Activated T-helper 2 cell treated with anti-CD3 and anti-CD28 coated beads, Interferon-gamma antibody, Interleukin-2, Interleukin-4, amounts not matched to agents 10 μg/mL and 5 μg/mL and 100 μg/mL, durations not matched to agents 14 hours and 24 hours and 36 hours (primary cell): ENCODE results near the gene DIP2B. TPM values are rescaled to one million over a fixed set of nuclear protein-coding genes. Genes with fewer than 3 reads are reported as not detected.

Experiments
- DNase-seq: peaks from one replicate; pipeline ENCODE4 v3.0.0; 2021; ENCODE audit warnings: low spot score
- H3K27ac Mint-ChIP-seq: one replicate; pipeline ENCODE4 v1.8.0; 2021; ENCODE audit warnings: mixed read lengths
- H3K27me3 Mint-ChIP-seq: one replicate; pipeline ENCODE4 v1.8.0; 2021; ENCODE audit warnings: low read depth, mixed read lengths
- H3K36me3 Mint-ChIP-seq: one replicate; pipeline ENCODE4 v1.8.0; 2021; ENCODE audit warnings: low read depth, mixed read lengths
- H3K4me1 Mint-ChIP-seq: one replicate; pipeline ENCODE4 v1.8.0; 2021; ENCODE audit warnings: low read depth, mixed read lengths
- H3K4me3 Mint-ChIP-seq: one replicate; pipeline ENCODE4 v1.8.0; 2021; ENCODE audit warnings: low read depth, mild to moderate bottlenecking, moderate library complexity, mixed read lengths
- H3K9me3 Mint-ChIP-seq: one replicate; pipeline ENCODE4 v1.8.0; 2021; ENCODE audit warnings: mixed read lengths
- intact Hi-C: fragments of 100-400 bp; cut with micrococcal nuclease; formaldehyde crosslinking; loops from one replicate; pipeline ENCODE4 v1.15.1; 2023
- total RNA-seq: library from RNA; stranded (reverse); gene quantifications from 2 replicates; pipeline ENCODE4 v1.2.3, GENCODE V29; 2022

Gene DIP2B
- total RNA-seq, 1 donor from 2014 or later, result 27.4 TPM

DNA sequence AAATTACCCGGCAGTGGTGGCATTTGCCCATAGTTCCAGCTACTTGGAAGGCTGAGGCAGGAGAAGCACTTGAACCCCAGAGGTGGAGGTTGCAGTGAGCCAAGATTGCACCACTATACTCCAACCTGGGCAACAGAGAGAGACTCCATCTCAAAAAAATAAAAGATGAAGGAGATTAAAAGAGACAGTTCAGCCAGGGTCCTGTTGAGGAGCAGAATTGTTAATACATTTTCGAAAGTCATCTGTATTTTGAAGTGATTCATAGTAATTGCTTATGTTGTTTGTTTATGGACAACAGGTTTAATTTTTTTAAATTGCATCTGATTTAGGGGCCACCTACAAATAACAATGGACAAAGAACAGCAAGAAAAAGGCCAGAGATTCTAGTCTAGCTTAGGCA lies 112.9 kb downstream of the DIP2B start:
- no peaks in the 10 kb centered on the region for H3K9me3 Mint-ChIP-seq
- H3K4me3 Mint-ChIP-seq, result no peak overlapping the region
- H3K4me1 Mint-ChIP-seq, result peaks cover 28% of the 10 kb centered on the region
- intact Hi-C loops, result no loop called here
- no peaks in the 10 kb centered on the region for H3K36me3 Mint-ChIP-seq
- H3K27ac Mint-ChIP-seq, result no peak overlapping the region
- DNase-seq, result no peak
- no peaks in the 10 kb centered on the region for H3K27me3 Mint-ChIP-seq

DNA sequence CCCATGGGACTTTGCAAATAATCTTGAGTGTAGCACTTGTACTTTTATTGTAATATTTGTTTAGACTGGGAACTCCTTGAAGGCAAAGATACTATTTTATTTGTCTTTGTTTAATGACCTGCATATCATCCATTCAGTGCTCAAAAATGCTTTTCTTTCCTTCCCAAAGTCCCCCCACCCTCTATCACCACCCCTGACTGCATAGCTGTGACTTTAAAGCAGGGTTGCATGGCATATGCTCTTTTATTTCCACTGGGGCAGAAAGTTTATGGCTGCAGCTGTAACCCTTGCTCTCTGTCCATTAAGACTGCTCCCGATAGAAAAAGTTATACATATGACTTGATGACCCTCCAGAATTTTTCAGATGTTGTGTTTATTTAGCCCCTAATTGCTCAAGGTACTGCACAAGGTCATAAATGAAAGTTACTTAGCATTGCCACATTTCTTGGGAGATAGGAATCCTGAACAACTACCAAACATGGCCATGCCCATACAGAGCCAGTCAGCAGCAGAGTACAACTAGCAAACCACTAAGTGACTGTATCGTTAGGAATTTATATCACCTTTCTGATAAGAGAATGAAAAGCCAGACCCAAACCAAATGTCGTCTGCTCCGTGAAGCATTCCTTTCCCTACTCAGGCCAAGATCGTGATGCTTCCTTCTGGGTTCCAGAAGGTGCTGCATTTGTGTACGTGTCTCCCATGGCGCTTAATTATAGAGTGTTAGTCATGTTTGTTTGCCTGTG lies 114.3 kb downstream of the DIP2B start:
- intact Hi-C loops, result no loop called here
- Mint-ChIP-seq H3K9me3 (no peaks in the 10 kb centered on the region), H3K36me3 (no peaks in the 10 kb centered on the region), H3K4me3 (no peak overlapping the region), H3K27ac (no peak overlapping the region), H3K27me3 (no peaks in the 10 kb centered on the region), H3K4me1 (peaks cover 28% of the 10 kb centered on the region)
- DNase-seq, result no peak

DNA sequence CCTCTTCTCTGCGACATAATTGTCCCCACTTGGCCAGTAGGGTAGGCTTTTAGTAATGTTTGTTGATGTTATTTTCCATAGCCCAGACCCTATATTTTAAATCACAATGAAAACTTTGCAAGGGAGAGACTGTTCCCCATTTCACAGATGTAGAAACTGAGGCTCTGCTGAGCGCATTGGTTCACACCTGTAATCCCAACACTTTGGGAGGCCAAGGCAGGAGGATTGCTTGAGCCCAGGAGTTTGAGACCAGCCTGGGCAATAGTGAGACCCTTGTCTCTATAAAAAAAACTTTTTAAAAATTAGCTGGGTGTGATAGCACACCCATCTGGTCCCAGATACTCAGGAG lies 114.8 kb downstream of the DIP2B start:
- no peak for DNase-seq
- Mint-ChIP-seq H3K4me1 (peaks cover 30% of the 10 kb centered on the region), H3K27ac (no peak overlapping the region), H3K4me3 (no peak overlapping the region), H3K36me3 (peaks cover 1% of the 10 kb centered on the region), H3K27me3 (no peaks in the 10 kb centered on the region), H3K9me3 (no peaks in the 10 kb centered on the region)
- intact Hi-C loops, result no loop called here

DNA sequence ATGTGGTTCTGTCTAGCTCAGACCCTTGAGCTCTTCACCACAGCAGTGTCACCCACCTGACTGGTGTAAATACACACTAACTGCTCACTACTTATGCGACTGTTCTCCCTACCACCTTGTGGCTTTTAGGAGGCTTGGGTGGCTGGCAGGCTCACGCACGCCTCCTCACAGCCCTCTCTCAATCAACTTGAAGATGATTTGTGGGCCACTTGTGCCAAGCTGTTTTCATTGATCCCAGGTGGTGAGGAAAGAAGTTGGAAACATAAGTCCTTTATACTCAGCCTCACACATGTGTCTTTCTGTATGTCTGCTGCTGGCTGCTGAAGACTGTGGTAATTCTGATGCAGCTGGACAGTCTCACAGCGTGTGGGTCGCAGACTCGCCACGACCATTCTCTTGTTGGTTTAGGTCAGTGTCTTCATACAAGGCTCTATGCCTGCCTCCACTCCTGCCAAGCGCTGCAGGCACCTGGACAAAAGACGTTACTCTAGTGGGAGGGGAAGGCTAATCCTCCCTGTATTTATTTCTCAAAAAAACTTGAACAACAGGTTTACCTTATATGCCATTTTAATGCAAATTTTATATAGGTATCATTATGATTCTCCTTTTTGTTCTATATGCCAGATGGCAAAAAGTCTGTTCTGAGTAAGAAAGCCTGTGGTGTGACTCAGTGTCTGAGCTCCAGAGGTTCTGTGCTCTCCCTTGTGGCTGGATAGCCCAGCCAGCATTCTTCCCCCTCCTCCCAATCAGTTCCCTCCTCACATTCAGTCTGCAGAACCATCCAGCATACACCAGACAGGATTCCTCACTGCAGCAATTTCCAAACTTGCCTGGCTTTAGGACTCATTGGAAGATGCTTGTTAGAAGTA lies 115.6 kb downstream of the DIP2B start:
- H3K9me3 Mint-ChIP-seq, result no peaks in the 10 kb centered on the region
- H3K27ac Mint-ChIP-seq, result peak overlapping the region; percentile 64
- peaks cover 7% of the 10 kb centered on the region for H3K36me3 Mint-ChIP-seq
- H3K4me1 Mint-ChIP-seq, result peaks cover 37% of the 10 kb centered on the region
- no peaks in the 10 kb centered on the region for H3K27me3 Mint-ChIP-seq
- H3K4me3 Mint-ChIP-seq, result no peak overlapping the region
- no peak for DNase-seq
- intact Hi-C loops, result no loop called here

DNA sequence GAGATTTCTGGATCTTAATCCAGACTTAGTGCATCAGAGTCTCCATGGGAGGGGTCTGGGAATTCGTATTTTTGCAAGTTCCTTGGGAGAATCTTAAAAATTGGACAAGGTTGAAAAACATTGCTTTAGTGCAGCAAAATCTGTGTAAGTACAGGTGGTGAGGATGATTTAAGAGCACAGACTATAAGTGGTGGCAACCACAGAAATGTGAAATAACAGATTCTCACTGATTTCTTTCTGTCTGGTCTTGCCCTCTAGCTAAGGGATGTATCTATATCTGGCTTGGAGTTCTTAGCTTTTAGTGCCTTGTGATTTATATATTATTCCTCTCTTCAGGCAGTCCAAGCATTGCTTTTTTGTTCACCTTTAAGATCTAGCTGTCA lies 116.2 kb downstream of the DIP2B start:
- intact Hi-C loops, result no loop called here
- Mint-ChIP-seq H3K4me3 (no peak overlapping the region), H3K4me1 (peaks cover 39% of the 10 kb centered on the region), H3K36me3 (peaks cover 9% of the 10 kb centered on the region), H3K27ac (no peak overlapping the region), H3K9me3 (no peaks in the 10 kb centered on the region), H3K27me3 (no peaks in the 10 kb centered on the region)
- no peak for DNase-seq

DNA sequence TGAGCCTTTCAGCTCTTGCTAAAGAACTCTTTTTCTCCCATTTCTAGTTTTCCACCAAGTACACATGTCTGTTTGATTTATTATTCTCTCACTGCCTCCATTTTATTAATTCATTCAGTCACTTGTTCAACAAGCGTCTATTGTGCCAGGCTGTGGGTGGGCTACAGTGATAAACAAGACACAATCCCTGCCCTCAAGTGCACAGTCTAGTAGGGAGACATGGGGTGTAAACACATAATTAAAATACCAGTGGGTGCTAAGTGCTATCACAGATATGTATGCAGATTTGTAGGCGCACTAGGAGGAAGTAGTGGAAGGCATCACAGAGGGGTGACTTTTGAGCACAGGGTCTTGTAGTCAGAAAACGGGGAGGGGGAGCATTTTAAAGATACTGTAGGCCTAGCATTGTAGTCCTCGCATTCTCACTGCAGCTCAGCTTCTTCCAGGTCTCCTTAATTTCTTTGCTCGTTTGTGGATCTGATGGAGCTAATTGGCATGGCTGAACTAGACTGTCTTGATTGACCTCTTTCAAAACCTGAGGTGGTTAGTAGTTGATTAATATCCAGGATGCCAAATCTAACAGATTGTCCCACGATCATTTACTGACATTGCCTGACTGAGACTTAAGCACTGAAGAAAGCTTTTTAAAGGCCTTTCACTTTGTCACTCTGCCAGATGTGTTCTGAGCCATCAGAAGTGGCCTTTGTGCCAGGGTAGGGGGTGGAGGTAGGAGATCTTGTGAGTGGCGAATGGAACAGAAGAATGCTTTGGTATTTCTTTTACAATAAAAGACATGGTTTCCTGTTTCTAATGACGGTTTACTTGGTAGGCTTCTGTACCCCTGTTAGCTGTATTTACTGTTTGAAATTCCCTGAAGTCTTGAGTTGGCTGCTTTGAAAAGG lies 116.9 kb downstream of the DIP2B start:
- no peak overlapping the region for H3K4me3 Mint-ChIP-seq
- peak overlapping the region; percentile 24 for H3K27ac Mint-ChIP-seq
- no peak for DNase-seq
- intact Hi-C loops, result no loop called here
- H3K4me1 Mint-ChIP-seq, result peaks cover 42% of the 10 kb centered on the region
- no peaks in the 10 kb centered on the region for H3K9me3 Mint-ChIP-seq
- no peaks in the 10 kb centered on the region for H3K27me3 Mint-ChIP-seq
- H3K36me3 Mint-ChIP-seq, result peaks cover 13% of the 10 kb centered on the region

DNA sequence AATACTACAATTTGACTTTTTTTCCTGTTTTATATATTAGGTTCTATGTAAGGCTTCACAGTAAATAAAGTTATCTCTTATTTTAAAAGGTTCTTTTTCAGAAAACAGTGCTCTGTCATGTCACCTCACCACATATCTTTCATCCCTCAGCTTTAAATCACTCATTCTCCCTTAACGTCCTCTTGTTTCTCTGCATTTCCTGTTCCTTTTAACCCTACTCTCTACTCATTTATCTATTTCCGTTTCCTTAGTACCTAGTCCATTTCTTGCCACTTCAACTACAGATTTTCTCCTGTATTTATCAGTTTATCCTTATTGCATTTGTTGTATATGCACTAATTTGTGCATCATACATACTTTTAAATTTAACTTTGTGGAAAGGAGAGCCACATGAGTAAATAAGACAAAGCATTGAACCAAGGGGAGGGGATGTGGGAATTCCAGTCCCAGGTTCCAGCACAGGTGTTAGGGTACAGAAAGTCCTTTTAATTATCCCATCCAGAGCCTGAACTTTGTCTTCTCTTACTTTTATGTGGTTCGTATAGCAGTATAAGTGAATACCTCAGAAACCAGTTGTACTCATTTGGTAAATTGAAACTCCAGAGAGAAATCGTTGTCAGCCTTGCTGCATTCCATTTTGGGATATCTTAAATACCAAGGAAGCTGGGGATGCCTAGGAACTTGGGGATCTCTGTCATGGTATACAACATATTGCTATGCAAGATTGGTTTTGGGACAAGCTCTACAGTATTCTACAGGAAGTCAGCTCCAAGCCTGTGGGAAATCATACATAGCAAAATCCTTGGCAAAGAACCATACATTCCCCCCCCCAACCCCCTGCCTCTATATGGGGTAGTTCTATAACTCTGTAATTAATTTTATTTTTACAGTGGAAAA lies 120.5 kb downstream of the DIP2B start:
- Mint-ChIP-seq H3K27me3 (no peaks in the 10 kb centered on the region), H3K4me3 (peak overlapping the region; percentile 0), H3K36me3 (peaks cover 35% of the 10 kb centered on the region), H3K9me3 (no peaks in the 10 kb centered on the region), H3K27ac (peak overlapping the region; percentile 63), H3K4me1 (peaks cover 30% of the 10 kb centered on the region)
- DNase-seq, result no peak
- intact Hi-C loops, result loop anchor here (1.0 kb wide), 1 partner anchor 70 kb away; no protein-coding TSS in a partner anchor

DNA sequence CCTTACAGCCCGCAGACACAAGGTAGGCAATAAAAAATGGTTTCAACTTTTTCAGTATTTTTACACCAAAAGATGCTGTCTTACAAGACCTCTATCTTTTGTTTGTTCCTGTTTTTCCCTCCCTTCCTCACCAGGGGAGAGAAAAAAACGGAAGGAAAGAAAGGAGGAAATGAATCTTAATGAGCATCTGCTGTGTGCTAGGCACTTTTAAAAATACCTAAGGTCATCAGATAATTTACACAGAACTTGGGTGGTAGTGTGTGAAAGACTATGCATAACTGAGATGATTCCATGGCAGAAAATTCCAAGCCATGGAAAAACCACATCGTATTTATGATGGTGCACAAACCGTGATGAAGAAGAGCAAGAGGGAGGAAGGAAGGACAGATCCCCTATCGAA lies 121.2 kb downstream of the DIP2B start:
- Mint-ChIP-seq H3K4me1 (peaks cover 24% of the 10 kb centered on the region), H3K36me3 (peaks cover 41% of the 10 kb centered on the region), H3K9me3 (no peaks in the 10 kb centered on the region), H3K27me3 (no peaks in the 10 kb centered on the region), H3K27ac (no peak overlapping the region), H3K4me3 (no peak overlapping the region)
- intact Hi-C loops, result no loop called here
- DNase-seq, result no peak

DNA sequence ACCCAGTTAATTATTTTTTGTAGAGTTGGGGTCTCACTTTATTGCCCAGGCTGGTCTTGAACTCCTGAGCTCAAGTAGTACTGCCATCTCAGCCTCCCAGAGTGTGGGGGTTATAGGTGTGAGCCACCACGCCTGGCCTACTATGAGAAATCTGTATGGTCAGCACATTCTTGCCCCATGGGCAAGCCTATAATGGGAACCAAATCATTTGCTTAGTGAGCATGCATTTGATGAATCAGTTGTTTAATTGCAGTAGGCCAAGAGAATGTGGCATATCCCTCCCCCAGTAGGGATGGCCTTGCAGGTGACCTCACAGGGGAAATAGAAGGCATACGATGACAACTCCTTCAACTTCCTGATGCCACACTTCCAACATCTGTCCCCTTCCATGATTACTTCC lies 122.7 kb downstream of the DIP2B start:
- intact Hi-C loops, result no loop called here
- peaks cover 46% of the 10 kb centered on the region for H3K36me3 Mint-ChIP-seq
- H3K4me3 Mint-ChIP-seq, result no peak overlapping the region
- no peaks in the 10 kb centered on the region for H3K27me3 Mint-ChIP-seq
- H3K9me3 Mint-ChIP-seq, result no peaks in the 10 kb centered on the region
- no peak overlapping the region for H3K27ac Mint-ChIP-seq
- no peak for DNase-seq
- H3K4me1 Mint-ChIP-seq, result peaks cover 13% of the 10 kb centered on the region

DNA sequence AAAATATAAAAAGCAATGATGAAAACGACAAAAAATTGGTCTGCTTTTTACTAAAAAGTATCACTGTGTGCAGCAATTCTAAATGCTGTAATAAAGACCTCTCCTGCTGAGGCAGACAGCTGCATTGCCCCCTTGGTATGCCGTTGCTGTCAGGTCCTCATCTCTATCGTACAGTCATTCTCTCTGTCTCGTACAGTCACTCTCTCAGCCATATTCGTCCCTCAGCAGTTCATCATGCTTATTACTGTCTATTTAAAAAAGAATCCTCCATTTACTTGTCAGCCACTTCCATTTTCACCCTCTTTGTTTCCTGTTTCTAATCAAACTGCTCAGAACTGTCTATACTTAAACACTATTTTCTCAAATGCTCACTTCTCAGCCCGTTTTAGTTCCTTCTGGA lies 123.6 kb downstream of the DIP2B start:
- Mint-ChIP-seq H3K4me3 (no peak overlapping the region), H3K4me1 (peaks cover 13% of the 10 kb centered on the region)

DNA sequence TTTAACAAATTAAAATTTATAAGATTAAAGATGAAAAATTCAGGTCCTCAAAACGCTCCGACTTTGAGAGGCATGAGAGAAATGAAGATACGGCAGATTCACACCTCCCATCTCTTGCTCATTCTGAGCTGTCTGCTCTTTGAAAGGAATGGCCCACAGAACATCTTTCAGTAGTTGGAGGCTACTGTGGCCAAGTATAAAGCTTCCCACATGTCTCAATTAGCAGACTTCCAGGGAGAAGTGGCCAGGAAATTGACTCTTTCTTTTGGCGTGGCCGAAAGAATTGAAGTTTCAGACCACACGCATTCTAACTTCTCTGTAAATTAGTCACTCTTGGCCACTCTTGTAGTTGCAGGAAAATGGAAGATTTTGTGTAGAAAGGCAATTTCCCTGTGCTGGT lies 129.2 kb downstream of the DIP2B start:
- Mint-ChIP-seq H3K4me3 (no peak overlapping the region), H3K27ac (no peak overlapping the region), H3K9me3 (no peaks in the 10 kb centered on the region), H3K36me3 (peaks cover 26% of the 10 kb centered on the region), H3K4me1 (peaks cover 19% of the 10 kb centered on the region), H3K27me3 (no peaks in the 10 kb centered on the region)
- DNase-seq, result no peak
- intact Hi-C loops, result no loop called here

More for the DNA sequence above, 123.6 kb downstream of the DIP2B start:
- H3K9me3 Mint-ChIP-seq, result no peaks in the 10 kb centered on the region
- H3K27me3 Mint-ChIP-seq, result no peaks in the 10 kb centered on the region
- H3K27ac Mint-ChIP-seq, result no peak overlapping the region
- intact Hi-C loops, result no loop called here
- peaks cover 52% of the 10 kb centered on the region for H3K36me3 Mint-ChIP-seq
- no peak for DNase-seq

DNA sequence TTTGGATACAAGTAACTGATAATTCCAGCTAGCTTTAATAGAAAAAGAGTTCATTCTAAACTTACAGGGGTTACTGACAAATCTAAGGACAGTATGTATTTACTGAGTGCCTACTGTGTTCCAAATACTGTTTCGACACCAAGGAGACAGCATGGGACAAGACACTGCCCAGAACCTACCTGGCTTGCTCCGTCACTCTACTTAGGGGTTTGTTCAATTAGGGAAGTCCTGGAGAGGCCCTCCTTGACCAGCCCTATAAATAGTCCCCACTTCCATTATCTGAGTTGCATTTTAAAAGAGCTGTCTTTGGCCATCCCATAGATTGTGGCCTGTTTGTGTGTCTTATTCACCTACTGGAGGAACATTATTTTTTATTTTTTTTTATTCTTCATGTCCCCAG lies 129.6 kb downstream of the DIP2B start:
- no peak for DNase-seq
- no peak overlapping the region for H3K27ac Mint-ChIP-seq
- H3K4me3 Mint-ChIP-seq, result no peak overlapping the region
- H3K27me3 Mint-ChIP-seq, result no peaks in the 10 kb centered on the region
- intact Hi-C loops, result no loop called here
- H3K9me3 Mint-ChIP-seq, result no peaks in the 10 kb centered on the region
- H3K4me1 Mint-ChIP-seq, result peaks cover 23% of the 10 kb centered on the region
- H3K36me3 Mint-ChIP-seq, result peaks cover 22% of the 10 kb centered on the region
